NCI-H446 treated with DMSO at 0.1 percent for 48 hours (cell line): Measurements from ENCODE around the gene SLC39A10.
"Not testable (repeated sequence)": the region's sequence is repeated elsewhere in the genome, so short reads cannot be mapped to it uniquely, and the experiment has no call there.

Experiments used
- DNase-seq: peaks from one replicate; lab custom pipeline; 2025; lab: John Stamatoyannopoulos, UW

Gene SLC39A10, protein sequence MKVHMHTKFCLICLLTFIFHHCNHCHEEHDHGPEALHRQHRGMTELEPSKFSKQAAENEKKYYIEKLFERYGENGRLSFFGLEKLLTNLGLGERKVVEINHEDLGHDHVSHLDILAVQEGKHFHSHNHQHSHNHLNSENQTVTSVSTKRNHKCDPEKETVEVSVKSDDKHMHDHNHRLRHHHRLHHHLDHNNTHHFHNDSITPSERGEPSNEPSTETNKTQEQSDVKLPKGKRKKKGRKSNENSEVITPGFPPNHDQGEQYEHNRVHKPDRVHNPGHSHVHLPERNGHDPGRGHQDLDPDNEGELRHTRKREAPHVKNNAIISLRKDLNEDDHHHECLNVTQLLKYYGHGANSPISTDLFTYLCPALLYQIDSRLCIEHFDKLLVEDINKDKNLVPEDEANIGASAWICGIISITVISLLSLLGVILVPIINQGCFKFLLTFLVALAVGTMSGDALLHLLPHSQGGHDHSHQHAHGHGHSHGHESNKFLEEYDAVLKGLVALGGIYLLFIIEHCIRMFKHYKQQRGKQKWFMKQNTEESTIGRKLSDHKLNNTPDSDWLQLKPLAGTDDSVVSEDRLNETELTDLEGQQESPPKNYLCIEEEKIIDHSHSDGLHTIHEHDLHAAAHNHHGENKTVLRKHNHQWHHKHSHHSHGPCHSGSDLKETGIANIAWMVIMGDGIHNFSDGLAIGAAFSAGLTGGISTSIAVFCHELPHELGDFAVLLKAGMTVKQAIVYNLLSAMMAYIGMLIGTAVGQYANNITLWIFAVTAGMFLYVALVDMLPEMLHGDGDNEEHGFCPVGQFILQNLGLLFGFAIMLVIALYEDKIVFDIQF

DNA sequence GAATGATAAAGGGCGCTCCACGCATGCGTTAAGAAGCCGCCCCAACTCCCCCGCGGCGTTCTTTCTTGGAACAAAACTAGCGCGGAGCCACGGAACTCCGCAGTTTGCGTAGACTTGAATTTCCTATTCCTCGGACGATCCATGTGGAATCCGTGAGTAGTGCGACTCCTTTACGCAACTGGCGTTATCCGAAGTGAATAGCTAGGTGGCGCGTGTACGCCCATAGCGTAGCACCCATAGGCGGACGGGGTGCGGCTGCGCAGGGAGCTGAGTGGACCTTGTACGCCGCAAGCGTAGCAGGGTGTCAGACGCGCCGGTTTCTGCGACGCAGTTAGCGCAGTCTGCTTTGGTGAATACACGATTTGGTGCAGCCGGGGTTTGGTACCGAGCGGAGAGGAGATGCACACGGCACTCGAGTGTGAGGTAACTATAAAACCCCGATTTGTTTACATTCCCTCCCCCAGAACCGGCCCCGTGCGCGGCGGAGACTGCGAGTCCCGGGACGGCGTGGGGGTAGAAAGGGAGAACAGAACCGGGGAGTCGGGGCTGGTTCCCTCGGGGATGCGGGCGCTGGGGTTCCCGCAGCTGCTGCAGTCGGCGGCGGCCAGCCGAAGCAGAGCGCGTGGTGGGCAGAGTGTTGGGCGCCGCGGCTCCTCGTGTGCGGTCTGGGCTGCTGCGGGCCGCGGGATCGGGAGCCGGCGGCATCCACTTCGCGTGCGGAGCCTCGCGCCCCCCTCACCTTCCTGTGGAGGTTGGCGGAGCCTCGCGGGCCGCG is at the start of gene SLC39A10:
SLC39A10 (plus strand) TSS at position 368 of the 775 bp plus-strand sequence. CDS start 22,817 bp downstream, outside the sequence.
- DNase-seq, result peak; percentile 94

DNA sequence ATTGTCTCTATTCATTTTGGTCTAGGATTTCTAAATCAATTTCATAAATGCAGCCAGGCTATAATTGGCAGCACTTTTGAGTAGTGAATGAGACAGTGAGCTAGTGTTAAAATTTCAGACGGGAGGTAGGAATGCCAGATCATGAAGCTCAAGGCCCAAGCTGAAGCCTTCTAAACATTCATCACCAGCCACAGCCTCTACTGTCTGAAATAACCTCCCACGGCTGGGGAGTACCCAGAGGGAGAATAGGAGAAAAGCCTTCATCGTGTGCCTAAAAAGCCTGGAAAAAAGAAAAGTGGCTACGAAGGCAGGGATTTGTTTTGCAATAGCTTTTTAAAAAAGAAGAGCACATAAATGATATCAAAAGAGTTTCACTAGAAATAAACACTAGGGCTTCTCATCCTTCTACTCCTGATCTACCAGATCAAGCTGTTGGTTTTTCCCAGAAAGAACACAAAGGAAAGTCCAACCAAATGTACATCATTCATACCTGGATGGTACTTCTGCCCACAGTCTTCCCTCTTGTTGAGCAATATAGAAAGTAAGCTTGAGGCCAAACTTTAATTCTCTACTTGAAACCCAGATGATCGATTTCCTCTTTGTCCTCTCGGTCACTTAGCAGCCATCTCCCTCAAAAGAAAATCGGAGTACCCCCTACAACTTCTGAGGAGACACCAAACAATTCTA is 48.1 kb upstream of the SLC39A10 start:
- no peak for DNase-seq

DNA sequence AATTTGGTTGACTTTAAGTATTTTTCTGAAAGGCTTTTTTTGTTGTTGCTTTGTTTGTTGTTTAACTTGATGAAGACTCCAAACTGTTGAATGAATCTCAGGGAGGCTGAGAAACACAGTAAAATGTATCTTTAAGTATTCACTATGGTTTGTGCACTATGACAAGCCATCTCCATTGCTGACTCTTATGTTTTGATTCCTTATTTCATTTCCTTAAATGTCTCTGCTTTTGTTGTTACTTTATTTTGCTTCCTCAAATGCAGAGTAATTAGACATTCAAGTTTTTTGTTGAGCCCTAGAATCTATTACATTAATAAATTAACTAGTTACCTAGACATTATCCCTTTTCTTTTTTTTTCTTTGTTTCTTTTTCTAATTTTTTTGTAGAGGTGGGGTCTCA is 46.3 kb upstream of the SLC39A10 start:
- no peak for DNase-seq

DNA sequence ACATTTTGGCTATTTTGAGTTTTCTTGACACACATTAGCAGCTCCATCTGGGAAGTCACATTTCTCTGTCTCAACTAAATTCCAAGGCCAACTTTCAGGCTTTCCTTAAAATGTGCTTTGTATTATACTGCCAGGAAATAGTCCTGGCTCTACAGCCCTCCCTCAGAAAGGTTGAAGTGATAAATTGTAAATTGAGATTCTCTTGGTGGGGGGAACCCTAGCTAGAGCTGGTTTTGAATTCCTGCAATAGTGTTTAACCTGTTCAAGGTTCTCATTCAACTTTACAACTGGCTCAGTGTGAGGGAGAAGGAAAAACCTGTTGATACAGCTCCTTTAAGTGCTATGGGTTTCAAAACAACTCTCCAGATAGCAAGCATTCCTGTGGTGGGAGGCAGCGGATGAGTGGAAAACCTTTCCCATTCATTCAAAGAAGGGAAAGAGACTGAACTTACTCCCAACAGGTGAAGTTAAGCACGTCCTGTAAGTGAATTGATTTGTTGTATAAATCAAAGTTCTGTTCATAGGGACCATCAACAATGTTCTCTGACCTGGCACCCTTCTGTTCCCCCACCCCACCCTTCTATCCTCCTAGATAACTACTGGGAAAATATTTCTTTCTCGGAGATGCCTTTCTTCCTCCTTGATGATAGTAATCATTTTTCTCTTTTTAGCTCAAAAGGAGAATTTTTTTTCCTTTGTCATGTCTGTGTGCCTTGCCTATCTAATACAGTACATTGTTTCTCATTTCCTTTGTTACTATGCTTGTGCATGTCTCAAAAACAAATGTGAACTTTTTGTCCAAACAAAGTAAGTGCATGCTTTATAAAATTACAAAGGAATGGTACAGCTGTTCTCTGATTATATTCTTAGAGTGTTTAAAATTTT is 44.2 kb upstream of the SLC39A10 start:
- no peak for DNase-seq

DNA sequence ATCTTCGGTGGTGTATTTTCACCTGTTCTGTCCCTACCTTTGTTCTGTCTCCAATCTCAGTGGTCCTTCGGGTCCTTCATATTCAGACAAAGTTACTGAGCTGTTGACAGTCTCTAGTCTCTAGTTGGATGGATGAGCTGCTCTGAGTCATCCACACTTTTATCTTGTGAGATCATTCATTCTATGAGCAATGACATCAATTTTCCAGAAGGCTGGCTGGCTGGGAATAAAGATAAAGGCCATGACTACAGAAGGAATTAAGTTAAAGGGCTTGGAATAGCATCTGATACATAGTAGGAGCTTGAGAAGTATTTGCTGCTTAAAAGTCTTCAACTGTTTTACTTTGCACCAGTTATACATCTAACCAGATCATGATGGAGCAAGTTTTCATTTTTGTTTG is 43.1 kb upstream of the SLC39A10 start:
- DNase-seq, result peak; percentile 10

DNA sequence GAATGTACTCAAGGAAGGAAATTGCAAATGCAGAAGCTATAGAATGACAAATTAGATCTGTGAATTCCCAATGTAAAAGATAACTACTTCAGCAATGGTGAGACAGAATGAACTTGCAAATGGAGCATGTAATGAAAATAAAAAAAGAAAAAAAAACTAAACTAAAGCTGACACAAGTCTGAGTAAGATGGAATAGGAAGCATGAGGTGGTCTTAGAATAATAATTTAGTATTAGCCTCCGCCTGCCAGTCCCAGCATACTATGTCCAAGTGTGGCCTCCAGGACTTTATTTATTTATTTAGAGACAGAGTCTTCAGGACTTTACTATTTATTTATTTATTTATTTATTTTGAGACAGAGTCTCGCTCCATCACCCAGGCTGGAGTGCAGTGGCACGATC is 37.4 kb upstream of the SLC39A10 start:
- no peak for DNase-seq

DNA sequence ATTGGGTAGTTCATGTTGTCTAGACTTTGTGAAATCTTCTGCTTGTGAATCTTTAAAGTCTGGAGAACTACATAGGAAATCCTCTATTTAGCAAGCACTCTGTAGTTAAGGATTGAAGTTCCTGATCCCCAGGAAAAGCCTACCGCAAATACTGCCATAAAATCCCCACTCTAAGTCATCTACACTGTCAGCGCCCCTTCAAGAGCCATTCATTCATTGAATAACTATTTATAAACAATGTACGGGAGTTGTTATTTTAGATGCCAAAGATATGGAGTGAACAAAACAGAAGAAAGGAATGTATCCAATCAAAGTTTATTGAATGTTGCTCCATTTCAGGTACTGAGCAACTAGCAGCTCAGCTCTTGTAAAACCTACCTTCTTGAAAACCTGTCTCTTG is 36.5 kb upstream of the SLC39A10 start:
- no peak for DNase-seq

DNA sequence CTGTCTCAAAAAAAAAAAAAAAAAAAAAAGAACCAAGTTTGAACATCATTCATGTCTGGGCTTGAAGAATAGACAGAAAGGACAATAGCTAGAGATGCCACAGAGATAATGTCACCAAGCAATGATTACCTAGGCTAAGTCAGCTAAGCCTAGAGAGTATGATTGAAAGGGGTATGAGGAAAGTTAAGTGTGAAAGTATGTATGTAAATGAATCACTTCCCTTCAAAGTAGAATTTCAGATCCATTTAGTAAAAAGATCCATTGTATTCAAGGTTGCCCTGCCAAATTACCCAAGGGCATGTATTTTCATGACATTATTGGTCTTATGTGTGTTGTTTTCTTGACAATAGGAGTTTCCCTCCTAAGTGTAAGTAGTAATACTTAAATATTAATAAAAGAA is 34.1 kb upstream of the SLC39A10 start:
- no peak for DNase-seq

DNA sequence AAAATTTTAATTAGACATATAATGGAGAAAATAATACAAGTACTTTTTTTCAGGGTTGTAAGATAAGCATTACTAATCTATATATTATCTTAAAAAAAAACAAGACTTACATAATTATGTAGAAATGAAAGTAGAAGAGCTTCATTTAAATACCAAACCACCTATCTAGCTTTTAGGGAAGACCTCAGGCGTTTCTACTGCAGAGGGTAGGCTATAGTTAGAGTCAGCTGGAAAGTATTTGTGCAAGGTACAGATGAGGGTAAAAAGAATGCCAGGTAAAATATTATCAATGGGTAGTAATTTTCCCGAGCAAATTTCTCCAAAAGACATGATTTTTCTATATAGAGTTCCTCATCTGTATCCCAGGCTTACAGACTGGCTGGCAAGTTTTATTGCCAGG is 30.5 kb upstream of the SLC39A10 start:
- DNase-seq, result no peak

DNA sequence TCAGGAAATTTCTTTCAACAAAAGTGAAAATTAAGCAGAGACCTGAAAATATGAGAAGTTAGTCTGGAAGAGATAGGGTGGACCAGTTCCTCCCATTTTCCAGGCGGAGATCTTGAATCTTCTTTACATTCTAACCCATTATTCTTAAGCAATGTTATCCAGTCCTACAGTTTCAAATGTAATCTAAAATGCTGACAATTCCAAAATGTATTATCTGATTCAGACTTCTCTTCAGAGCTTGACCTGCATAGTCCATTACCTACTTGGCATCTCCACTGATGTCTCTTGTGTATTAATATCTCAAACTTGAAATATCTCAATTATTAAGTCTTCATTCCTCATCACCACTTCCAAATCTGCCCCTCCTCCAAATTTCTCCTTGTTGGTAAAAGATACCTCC is 28.4 kb upstream of the SLC39A10 start:
- DNase-seq, result no peak

DNA sequence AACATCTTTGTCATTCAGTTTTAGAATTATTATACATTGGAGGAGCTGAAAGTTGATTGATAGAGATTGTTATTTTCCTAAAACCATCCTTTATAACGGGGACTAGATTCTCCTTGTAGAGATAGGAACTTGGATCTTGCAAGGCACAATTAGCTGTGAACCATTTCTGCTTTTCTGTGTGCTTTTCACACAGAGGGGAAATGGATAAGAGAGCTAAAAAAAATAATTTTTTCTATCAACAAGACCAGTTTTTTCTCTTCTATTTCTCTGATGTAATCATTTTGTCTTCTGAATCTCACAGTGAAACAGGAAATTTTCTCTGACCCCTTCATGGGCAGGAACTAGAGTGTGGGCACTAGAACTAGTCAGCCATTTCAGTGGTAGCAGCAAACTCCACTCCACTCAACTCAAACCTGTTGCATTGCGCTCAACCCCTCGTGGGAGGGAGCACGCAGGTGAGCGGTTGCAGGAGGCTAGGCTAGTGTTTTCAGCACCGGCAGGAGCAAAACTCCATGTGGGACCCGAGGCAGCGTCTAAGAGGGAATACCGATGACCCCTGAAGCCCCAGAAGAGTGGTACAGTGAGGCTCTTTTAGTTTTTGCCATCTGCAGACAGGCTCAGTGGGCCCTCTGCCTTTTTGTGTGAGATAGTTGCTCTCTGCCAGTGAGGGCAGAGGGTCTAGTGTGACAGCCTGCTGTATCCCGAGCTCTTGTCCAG is 24.0 kb upstream of the SLC39A10 start:
- no peak for DNase-seq

DNA sequence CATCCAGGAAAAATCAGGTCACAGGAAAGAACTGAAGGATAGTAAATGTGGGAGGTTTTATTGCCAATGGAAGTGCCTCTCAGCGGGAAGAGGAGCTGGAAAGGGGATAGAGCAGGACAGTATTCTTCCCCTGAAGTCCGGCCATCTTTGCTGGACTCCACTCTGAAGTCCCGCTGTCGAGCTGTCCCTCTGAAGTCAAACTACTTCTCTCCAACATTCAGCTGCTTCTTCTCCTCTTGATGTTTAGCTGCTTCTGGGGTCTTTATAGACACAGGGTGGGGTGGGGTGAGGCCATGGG is 23.5 kb upstream of the SLC39A10 start:
- no peak for DNase-seq

DNA sequence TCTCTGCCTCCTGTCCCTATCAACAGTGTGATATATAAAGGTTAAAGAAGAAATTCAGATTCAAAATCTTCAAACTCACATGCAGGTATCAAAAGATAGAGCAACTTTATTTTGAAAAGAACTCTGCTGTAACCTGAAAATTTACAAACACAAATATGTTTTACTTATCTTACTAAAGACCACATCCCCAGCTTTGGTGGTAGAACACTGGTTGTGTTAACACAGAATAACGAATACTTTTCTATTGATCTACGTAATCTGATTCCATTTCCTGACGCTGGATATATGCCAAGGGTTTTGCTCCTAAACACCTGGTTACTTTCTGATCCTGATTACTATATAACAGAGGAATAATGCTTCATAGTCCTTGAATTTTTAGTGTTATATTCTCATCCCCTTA is 23.1 kb upstream of the SLC39A10 start:
- no peak for DNase-seq

DNA sequence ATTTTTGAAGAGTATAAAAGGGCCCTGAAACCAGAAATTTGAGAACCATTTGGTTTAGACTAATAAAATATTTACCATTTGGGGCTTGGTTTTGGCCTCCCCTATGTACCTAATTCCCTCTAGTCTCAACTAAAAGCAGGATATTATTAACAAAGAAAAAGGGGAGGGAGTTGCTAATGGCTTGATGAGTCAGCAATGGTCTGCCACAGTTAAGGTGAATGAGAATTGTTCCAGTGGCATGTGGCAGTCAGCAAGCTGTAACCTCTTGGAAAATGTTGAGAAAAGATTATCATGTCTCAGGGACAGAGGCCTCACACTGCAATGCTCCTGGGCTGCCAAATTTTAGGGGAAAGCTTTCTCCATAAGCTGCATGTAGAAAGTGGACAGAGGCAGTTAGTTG is 20.1 kb upstream of the SLC39A10 start:
- no peak for DNase-seq

DNA sequence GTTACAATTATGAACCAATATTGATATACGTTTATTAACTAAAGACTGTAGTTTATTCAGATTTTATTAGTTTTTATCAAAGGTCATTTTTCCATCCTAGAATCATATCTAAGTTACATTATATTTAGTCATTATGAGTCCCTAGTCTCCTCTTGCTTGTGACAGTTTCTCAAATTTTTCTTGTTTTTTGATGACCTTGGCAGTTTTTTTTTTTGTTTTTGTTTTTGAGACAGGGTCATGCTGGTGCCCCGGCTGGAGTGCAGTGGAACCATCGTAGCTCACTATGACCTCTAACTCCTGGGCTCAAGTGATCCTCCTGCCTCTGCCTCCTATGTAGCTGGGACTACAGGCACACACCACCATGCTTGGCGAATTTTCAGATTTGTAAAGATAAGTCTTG is 18.3 kb upstream of the SLC39A10 start:
- DNase-seq, result no peak

DNA sequence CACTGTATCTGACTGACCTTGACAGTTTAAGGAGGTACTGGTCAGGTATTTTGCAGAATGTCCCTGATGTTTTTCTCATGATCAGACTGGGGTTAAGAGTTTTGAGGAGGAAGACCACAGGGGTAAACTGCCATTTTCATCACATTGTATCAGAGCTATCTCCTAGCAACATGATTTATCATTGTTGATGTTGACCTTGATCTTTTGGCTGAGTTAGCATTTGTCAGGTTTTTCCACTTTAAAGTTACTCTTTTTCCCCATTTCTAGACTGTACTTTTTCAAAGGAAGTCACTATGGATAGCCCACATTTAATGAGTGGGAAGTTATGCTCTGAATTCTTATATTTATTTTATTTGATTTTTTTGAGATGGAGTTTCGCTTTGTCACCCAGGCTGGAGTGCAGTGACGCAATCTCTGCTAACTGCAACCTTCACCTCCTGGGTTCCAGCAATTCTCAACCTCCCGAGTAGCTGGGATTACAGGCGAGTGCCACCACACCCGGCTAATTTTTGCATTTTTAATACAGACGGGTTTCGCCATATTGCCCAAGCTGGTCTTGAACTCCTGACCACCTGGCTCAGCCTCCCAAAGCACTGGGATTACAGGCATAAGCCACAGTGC is 17.7 kb upstream of the SLC39A10 start:
- no peak for DNase-seq

DNA sequence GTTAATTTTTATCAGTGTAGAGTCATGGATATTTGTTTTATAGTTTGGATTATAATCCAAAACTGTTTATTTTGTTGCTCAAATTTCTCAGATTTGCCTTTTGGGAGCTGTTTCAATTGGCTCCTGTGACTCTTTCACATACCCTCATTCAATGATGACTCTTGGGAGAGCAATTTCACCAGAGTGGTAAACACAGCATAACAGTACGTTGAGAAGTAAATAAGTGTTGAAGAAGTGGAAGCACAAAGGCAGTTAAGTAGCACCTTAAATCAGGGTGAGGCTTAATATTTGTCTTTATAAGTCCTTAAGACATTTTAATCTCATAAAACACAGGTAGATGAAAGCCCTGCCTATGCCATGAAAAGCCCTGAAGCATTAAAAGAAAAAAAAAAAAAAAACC is 17.1 kb upstream of the SLC39A10 start:
- DNase-seq, result no peak

DNA sequence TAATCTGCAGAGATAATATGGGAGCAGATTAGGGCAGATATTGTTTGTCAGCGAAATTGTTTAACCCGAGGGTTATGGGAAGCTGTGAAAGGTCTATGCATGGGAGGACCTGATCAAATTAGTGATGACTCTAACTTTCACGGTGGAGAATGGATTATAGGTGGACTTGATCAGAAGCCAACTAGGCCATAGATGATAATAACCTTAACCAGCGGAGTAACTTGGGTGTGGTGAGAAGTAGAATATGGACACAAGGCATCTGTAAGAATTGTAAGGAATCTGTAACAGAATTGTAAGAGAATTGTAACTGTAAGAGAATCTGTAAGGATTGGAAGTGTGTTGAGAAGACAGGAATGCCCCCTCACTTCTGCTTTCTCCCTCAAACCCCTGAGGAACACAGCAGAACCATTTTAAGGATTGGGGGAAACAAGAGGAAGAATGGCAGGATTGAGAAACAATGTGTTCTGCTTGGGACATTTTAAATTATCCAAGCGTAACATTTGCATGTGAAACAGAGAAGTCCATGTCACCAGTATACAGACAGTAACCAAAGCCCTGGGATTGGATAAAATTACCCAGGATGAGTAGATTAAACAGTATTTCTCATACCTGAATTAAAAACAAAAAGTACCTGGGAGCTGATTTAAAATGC is 14.9 kb upstream of the SLC39A10 start:
- no peak for DNase-seq

DNA sequence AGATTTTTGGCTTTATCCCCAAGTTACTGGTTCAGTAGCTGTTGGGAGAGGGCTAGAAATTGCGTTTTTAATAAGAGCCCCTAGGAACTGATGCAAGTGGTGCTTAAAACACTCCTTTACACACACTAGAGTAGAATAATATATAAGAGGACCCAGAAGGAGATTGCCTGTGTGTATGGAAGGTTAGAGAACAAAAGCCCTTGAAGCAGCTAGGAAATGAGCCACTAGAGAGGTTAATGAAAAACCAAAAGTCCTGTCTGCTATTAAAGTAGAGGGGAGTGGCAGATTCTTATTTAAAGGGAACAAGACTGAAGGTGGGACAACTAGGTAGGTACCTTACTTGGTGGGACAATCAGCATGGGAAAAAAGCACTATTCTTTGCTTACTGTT is 14.4 kb upstream of the SLC39A10 start:
- DNase-seq, result no peak

DNA sequence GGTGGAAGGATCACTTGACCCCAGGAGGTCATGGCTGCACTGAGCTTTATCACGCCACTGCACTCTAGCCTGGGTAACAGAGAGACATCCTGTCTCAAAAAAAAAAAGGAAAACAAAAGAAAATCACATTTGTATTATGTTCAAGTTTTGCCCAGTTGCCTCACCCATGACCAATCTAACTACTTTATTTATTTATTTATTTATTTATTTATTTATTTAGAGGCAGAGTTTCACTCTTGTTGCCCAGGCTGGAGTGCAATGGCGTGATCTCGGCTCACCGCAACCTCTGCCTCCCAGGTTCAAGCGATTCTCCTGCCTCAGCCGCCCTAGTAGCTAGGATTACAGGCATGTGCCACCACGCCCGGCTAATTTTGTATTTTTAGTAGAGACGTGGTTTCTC is 12.3 kb upstream of the SLC39A10 start:
- not testable (repeated sequence) for DNase-seq
